Measurements from ENCODE around the gene IFTAP.

Gene IFTAP

GRCh38 chr11:36600180-36600579, 5.9 kb downstream of the IFTAP start:
- DNase-seq = no peak

- no peak for DNase-seq
These were observed 6.9 kb downstream of the IFTAP start for GRCh38 chr11:36601155-36601554.

- DNase-seq = no peak
These were observed 7.8 kb downstream of the IFTAP start for GRCh38 chr11:36602135-36602534.

- DNase-seq = no peak
These were observed 11.2 kb downstream of the IFTAP start for GRCh38 chr11:36605221-36606216.

- no peak for DNase-seq
These were observed 14.3 kb downstream of the IFTAP start for GRCh38 chr11:36608491-36609199.

- DNase-seq = no peak
These were observed 15.1 kb downstream of the IFTAP start for GRCh38 chr11:36609383-36609782.

GRCh38 chr11:36615826-36616225, 21.5 kb downstream of the IFTAP start:
- DNase-seq = no peak

GRCh38 chr11:36617543-36618362, 23.5 kb downstream of the IFTAP start:
- no peak for DNase-seq

GRCh38 chr11:36618363-36619047, 24.2 kb downstream of the IFTAP start:
- no peak for DNase-seq

- no peak for DNase-seq
These were observed 25.2 kb downstream of the IFTAP start for GRCh38 chr11:36619502-36619901.

GRCh38 chr11:36620246-36620645, 25.9 kb downstream of the IFTAP start:
- DNase-seq = no peak

- DNase-seq = no peak
These were observed 28.3 kb downstream of the IFTAP start for GRCh38 chr11:36622431-36623136.

GRCh38 chr11:36623494-36623893, 29.2 kb downstream of the IFTAP start:
- DNase-seq = no peak

GRCh38 chr11:36627006-36627405, 32.7 kb downstream of the IFTAP start:
- DNase-seq = no peak

GRCh38 chr11:36627471-36627870, 33.2 kb downstream of the IFTAP start:
- DNase-seq = no peak

GRCh38 chr11:36628141-36628540, 33.8 kb downstream of the IFTAP start:
- no peak for DNase-seq

GRCh38 chr11:36628765-36629244, 34.5 kb downstream of the IFTAP start:
- no peak for DNase-seq

GRCh38 chr11:36631774-36632173, 37.5 kb downstream of the IFTAP start:
- no peak for DNase-seq

- no peak for DNase-seq
These were observed 41.0 kb downstream of the IFTAP start for GRCh38 chr11:36635066-36635862.

GRCh38 chr11:36638556-36638955, 44.3 kb downstream of the IFTAP start:
- DNase-seq = no peak
